GM12878 (cell line): Measurements from ENCODE around the gene GLG1. TPM values are rescaled to one million over a fixed set of nuclear protein-coding genes. Genes with fewer than 3 reads are reported as not detected.

Experiments used
- BACH1 ChIP-seq: fragments of 450-650 bp; IDR thresholded peaks from 2 replicates; pipeline ENCODE4 v1.6.1; 2017; ENCODE audit warnings: mild to moderate bottlenecking, borderline replicate concordance
- BRCA1 ChIP-seq: IDR thresholded peaks from 2 replicates; pipeline ENCODE4 v1.6.1; 2011; ENCODE audit warnings: low read depth, low read length, improper control_type of control experiment
- CREB1 ChIP-seq: IDR thresholded peaks from 2 replicates; pipeline ENCODE4 v1.6.1; 2012; ENCODE audit warnings: low read depth, mild to moderate bottlenecking, inconsistent platforms
- CREM ChIP-seq: IDR thresholded peaks from 2 replicates; pipeline ENCODE4 v1.6.1; 2014; ENCODE audit warnings: antibody characterized with exemption, low read depth
- ELK1 ChIP-seq: IDR thresholded peaks from 2 replicates; pipeline ENCODE4 v1.6.1; 2012; ENCODE audit warnings: low read depth, low read length, improper control_type of control experiment
- GATAD2B ChIP-seq: fragments of 450-650 bp; conservative IDR thresholded peaks from 2 replicates; pipeline ENCODE4 v1.6.1; 2017; ENCODE audit warnings: low read depth, mild to moderate bottlenecking, moderate library complexity
- HSF1 ChIP-seq: fragments of 150-350 bp; IDR thresholded peaks from 2 replicates; pipeline ENCODE4 v1.6.1; 2014; ENCODE audit warnings: mild to moderate bottlenecking, low read depth, low read length
- IKZF1 ChIP-seq: fragments of 450-650 bp; conservative IDR thresholded peaks from 2 replicates; pipeline ENCODE4 v1.6.1; 2017; ENCODE audit warnings: antibody characterized with exemption, mild to moderate bottlenecking
- KAT2A ChIP-seq: conservative IDR thresholded peaks from 2 replicates; pipeline ENCODE4 v1.6.1; 2011; ENCODE audit warnings: low read depth, low read length; ENCODE audit not compliant: control insufficient read depth
- KDM1A ChIP-seq: fragments of 200-600 bp; sonication (generic); IDR thresholded peaks from 2 replicates; pipeline ENCODE4 v1.6.1; 2016; ENCODE audit warnings: borderline replicate concordance
- LARP7 ChIP-seq: fragments of 450-650 bp; IDR thresholded peaks from 2 replicates; pipeline ENCODE4 v1.6.1; 2017; ENCODE audit warnings: mild to moderate bottlenecking
- MXI1 ChIP-seq: fragments of 150-350 bp; IDR thresholded peaks from 2 replicates; pipeline ENCODE4 v1.6.1; 2011; ENCODE audit warnings: low read depth, mild to moderate bottlenecking, inconsistent platforms, low read length, improper control_type of control experiment
- PKNOX1 ChIP-seq: fragments of 450-650 bp; IDR thresholded peaks from 2 replicates; pipeline ENCODE4 v1.6.1; 2016; ENCODE audit warnings: mild to moderate bottlenecking
- PML ChIP-seq: IDR thresholded peaks from 2 replicates; pipeline ENCODE4 v1.6.1; 2012; ENCODE audit warnings: low read length, inconsistent platforms
- SIN3A ChIP-seq: IDR thresholded peaks from 2 replicates; pipeline ENCODE4 v1.6.1; 2012; ENCODE audit warnings: low read depth, low read length, improper control_type of control experiment
- SMAD1 ChIP-seq: fragments of 450-650 bp; IDR thresholded peaks from 2 replicates; pipeline ENCODE4 v1.6.1; 2018; ENCODE audit warnings: mild to moderate bottlenecking, low read depth; ENCODE audit not compliant: partially characterized antibody
- SMAD5 ChIP-seq: IDR thresholded peaks from 2 replicates; pipeline ENCODE4 v1.6.1; 2016; ENCODE audit warnings: antibody characterized with exemption, low read depth
- SRF ChIP-seq, 2 experiments: IDR thresholded peaks; 2 replicates each; pipeline ENCODE4 v1.6.1; 2011; ENCODE audit warnings: low read depth in 2 of 2, low read length in 2 of 2, mild to moderate bottlenecking in 1 of 2, moderate library complexity in 1 of 2
- TCF7 ChIP-seq: IDR thresholded peaks from 2 replicates; pipeline ENCODE4 v1.6.1; 2014; ENCODE audit warnings: antibody characterized with exemption, borderline replicate concordance
- polyA plus RNA-seq, 11 experiments: library from polyadenylated mRNA; depleted of rRNA in 4 of 11; unstranded in 6 of 11; stranded (reverse) in 5 of 11; fragments of >200 nt; fragmentation: Nextera tagmentation in 4 of 11; fragmentation: Illumina TruSeq in 1 of 11; extraction: Ambion mirVana in 4 of 11; extraction: Trizol in 1 of 11; gene quantifications; 1 replicate in 1 of 11; 2 replicates in 10 of 11; pipeline versions ENCODE4 v1.2.1 to v1.2.3, GENCODE V29; 2011 to 2016; ENCODE audit warnings: inconsistent platforms in 2 of 11, missing spikeins in 2 of 11, low read depth in 1 of 11
- total RNA-seq, 4 experiments: library from RNA; depleted of rRNA in 3 of 4; stranded (reverse); fragments of >200 nt in 3 of 4; fragmentation: Illumina TruSeq in 1 of 4; extraction: Trizol in 1 of 4; gene quantifications; 2 replicates each; pipeline versions ENCODE4 v1.2.1 to v1.2.3, GENCODE V29; 2013 to 2021
- TF ChIP-seq, protein P1 (sequence below): IDR thresholded peaks from 2 replicates; pipeline ENCODE4 v1.6.1; 2011; ENCODE audit warnings: mild to moderate bottlenecking, low read depth, low read length, moderate library complexity; ENCODE audit not compliant: insufficient replicate concordance
- TF ChIP-seq, protein P2 (sequence below): fragments of 450-650 bp; formaldehyde crosslinking; IDR thresholded peaks from 2 replicates; pipeline ENCODE4 v1.4.0; 2022; ENCODE audit warnings: mild to moderate bottlenecking, moderate library complexity

Gene GLG1
- total and polyA plus RNA-seq, 10 of the 15 experiments (the other 5 are each of a cell fraction or from before 2014, with no cell fraction given) = 7.6 to 49.4 (median 28.2) TPM

GRCh38 chr16:74606521-74607309 is at the start of gene GLG1 (continued):
- TF ChIP-seq ELK1 (no peak), CREB1 (no peak; the same call in 1 of the 2 replicates), PML (peak; percentile 70), BACH1 (peak; percentile 73), SRF (IDR thresholded peaks at IDR 0.05; ENCODE audit: low read depth in 2 of 2, low read length in 2 of 2) (no peak), MXI1 (peak; percentile 51; the same call in 1 of the 2 replicates), CREM (peak; percentile 42; the same call in 1 of the 2 replicates), TCF7 (no peak), SMAD5 (peak; percentile 87; the same call in 1 of the 2 replicates), LARP7 (peak; percentile 91), PKNOX1 (peak; percentile 51), IKZF1 (peak; percentile 67), SMAD1 (no peak), SIN3A (peak; percentile 47), KAT2A (no peak), KDM1A (no peak), BRCA1 (no peak), HSF1 (no peak), GATAD2B (0 out of 2 replicates have a peak, but pooled peaks have one; percentile 42)
- TF ChIP-seq, protein P1, sequence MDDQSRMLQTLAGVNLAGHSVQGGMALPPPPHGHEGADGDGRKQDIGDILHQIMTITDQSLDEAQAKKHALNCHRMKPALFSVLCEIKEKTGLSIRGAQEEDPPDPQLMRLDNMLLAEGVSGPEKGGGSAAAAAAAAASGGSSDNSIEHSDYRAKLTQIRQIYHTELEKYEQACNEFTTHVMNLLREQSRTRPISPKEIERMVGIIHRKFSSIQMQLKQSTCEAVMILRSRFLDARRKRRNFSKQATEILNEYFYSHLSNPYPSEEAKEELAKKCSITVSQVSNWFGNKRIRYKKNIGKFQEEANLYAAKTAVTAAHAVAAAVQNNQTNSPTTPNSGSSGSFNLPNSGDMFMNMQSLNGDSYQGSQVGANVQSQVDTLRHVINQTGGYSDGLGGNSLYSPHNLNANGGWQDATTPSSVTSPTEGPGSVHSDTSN = no peak
- TF ChIP-seq, protein P2, sequence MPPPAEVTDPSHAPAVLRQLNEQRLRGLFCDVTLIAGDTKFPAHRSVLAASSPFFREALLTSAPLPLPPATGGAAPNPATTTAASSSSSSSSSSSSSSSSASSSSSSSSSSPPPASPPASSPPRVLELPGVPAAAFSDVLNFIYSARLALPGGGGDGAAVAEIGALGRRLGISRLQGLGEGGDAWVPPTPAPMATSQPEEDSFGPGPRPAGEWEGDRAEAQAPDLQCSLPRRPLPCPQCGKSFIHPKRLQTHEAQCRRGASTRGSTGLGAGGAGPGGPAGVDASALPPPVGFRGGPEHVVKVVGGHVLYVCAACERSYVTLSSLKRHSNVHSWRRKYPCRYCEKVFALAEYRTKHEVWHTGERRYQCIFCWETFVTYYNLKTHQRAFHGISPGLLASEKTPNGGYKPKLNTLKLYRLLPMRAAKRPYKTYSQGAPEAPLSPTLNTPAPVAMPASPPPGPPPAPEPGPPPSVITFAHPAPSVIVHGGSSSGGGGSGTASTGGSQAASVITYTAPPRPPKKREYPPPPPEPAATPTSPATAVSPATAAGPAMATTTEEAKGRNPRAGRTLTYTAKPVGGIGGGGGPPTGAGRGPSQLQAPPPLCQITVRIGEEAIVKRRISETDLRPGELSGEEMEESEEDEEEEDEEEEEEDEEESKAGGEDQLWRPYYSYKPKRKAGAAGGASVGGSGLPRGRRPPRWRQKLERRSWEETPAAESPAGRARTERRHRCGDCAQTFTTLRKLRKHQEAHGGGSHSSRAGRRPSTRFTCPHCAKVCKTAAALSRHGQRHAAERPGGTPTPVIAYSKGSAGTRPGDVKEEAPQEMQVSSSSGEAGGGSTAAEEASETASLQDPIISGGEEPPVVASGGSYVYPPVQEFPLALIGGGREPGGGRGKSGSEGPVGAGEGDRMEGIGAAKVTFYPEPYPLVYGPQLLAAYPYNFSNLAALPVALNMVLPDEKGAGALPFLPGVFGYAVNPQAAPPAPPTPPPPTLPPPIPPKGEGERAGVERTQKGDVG = no peak
